Esophagus (tissue), 2 donors: ENCODE measurements around the gene DPT. TPM values are rescaled to one million over a fixed set of nuclear protein-coding genes. Genes with fewer than 3 reads are reported as not detected.

ENCODE experiments used
- H3K27ac ChIP-seq, 2 donors: one replicate each; pipeline ENCODE4 v1.5.1; 2013; ENCODE audit warnings: low read depth in 2 of 2, mild to moderate bottlenecking in 2 of 2, inconsistent platforms in 1 of 2, low read length in 1 of 2, moderate library complexity in 1 of 2
- H3K27me3 ChIP-seq, 2 donors: one replicate each; pipeline ENCODE4 v1.6.1; 2013; ENCODE audit warnings: low read length in 2 of 2, control low read depth in 1 of 2, mild to moderate bottlenecking in 1 of 2; ENCODE audit not compliant: insufficient read depth in 2 of 2, control insufficient read depth in 1 of 2
- H3K36me3 ChIP-seq, 2 donors: one replicate each; pipeline ENCODE4 v1.6.1; 2013; ENCODE audit warnings: low read length in 1 of 2; ENCODE audit not compliant: control insufficient read depth in 2 of 2, insufficient read depth in 2 of 2
- H3K4me1 ChIP-seq, 2 donors: one replicate each; pipeline ENCODE4 v1.6.1; 2013; ENCODE audit warnings: low read length in 1 of 2; ENCODE audit not compliant: control insufficient read depth in 2 of 2, insufficient read depth in 2 of 2
- H3K4me3 ChIP-seq, 2 donors: one replicate each; pipeline ENCODE4 v1.5.1; 2013; ENCODE audit warnings: low read length in 2 of 2, mild to moderate bottlenecking in 2 of 2, low read depth in 1 of 2, moderate library complexity in 1 of 2
- H3K9me3 ChIP-seq, 2 donors: one replicate each; pipeline ENCODE4 v1.6.1; 2013; ENCODE audit warnings: mild to moderate bottlenecking in 2 of 2, low read depth in 1 of 2, low read length in 1 of 2, moderate library complexity in 1 of 2; ENCODE audit not compliant: control insufficient read depth in 2 of 2, insufficient read depth in 1 of 2
- WGBS, 2 donors: extraction: QIAGEN DNeasy Blood & Tissue Kit; methylation state at CpG; one replicate each; pipeline ENCODE4 v1.1.7; 2013; 5-methylcytosine and 5-hydroxymethylcytosine counted together
- polyA plus RNA-seq, 2 donors: library from polyadenylated mRNA; stranded (reverse); fragments of 200-250 nt; gene quantifications; one replicate each; pipeline ENCODE4 v1.2.3, GENCODE V29; 2013
- donor health status: healthy with polysubstance abuse.
- donor health status: Bipolar disorder and iron deficiency.

DPT gene
- polyA plus RNA-seq, 2 donors = 4.8 TPM

DNA sequence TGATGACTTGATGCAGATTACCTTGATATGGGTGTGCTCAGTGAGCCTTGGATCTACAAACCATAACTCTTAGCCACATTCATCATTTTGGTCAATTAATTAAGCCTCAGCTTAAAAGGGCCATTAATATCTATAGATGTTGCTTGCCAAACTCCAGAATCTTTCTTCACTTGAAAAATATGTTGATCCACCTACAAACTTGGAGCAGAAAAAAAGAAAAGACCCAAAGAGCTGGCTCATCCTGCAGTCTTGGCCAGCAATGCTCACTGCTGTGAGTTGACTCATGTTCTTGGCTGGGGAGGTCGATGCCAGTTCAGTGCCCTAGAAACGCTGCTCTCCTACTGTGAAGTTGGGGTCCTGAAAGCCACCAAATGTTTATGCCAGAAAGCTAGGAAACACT is 75.4 kb downstream of the DPT start:
- Histone ChIP-seq H3K9me3 (no peaks in the 10 kb centered on the region), H3K36me3 (no peaks in the 10 kb centered on the region), H3K27me3 (no peaks in the 10 kb centered on the region), H3K4me3 (no peak overlapping the region), H3K4me1 (no peaks in the 10 kb centered on the region), H3K27ac (no peak overlapping the region)
- 35 to 50% methylated on average over 2 of the region's 2 CpGs for WGBS, 2 donors

DNA sequence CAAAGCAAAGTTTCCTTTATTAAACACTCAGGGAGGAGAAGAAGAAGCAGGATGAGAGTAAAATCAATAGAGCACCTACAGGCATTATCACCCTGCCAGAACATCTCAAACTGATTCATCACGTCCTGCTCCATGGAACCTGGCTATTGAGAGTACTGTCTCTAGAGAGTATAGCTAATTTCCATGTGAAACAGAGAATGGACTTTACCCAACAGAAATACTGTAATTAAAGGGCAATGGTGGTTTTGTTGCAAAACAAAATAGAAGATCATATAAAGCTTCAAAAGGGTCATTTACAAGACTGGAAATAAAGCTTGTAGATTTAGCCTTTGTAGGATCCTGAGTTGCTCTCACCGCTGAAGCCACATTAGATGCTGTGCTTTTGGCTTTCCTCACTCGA is 83.3 kb downstream of the DPT start:
- Histone ChIP-seq H3K9me3 (no peaks in the 10 kb centered on the region), H3K27ac (no peak overlapping the region), H3K36me3 (no peaks in the 10 kb centered on the region), H3K4me1 (no peaks in the 10 kb centered on the region), H3K27me3 (no peaks in the 10 kb centered on the region), H3K4me3 (no peak overlapping the region)
- WGBS, 2 donors = 82 to 87% methylated on average over 3 of the region's 3 CpGs

Other genes with a start within 250 kb of the DPT start
- not detected for gene XCL2, start 185.2 kb downstream of the DPT start, polyA plus RNA-seq
- under 1 TPM; 0.20 to 0.27 TPM for gene XCL1, start 152.6 kb downstream of the DPT start, polyA plus RNA-seq